Ascending aorta (tissue), 2 donors: Measurements from ENCODE around the gene GOT1. TPM values are rescaled to one million over a fixed set of nuclear protein-coding genes. Genes with fewer than 3 reads are reported as not detected.

ENCODE experiments used
- DNase-seq, 2 donors: peaks; one replicate each; pipeline ENCODE4 v3.0.0-alpha.2; 2019; ENCODE audit warnings: low spot score in 2 of 2
- H3K27ac ChIP-seq, 2 donors: fragments of 200-600 bp; sonication (generic); one replicate each; pipeline ENCODE4 v1.5.1; 2016 to 2017; ENCODE audit warnings: mild to moderate bottlenecking in 1 of 2
- H3K27me3 ChIP-seq: fragments of 200-600 bp; sonication (generic); one replicate; pipeline ENCODE4 v1.5.1; 2017
- H3K36me3 ChIP-seq, 2 donors: fragments of 200-600 bp; sonication (generic); one replicate each; pipeline ENCODE4 v1.5.1; 2016
- H3K4me1 ChIP-seq, 2 donors: fragments of 200-600 bp; sonication (generic); one replicate each; pipeline ENCODE4 v1.5.1; 2016 to 2017; ENCODE audit warnings: mild to moderate bottlenecking in 1 of 2
- H3K4me3 ChIP-seq, 2 donors: fragments of 200-600 bp; sonication (generic); one replicate each; pipeline ENCODE4 v1.5.1; 2016 to 2017; ENCODE audit warnings: mild to moderate bottlenecking in 1 of 2
- H3K9me3 ChIP-seq, 2 donors: fragments of 200-600 bp; sonication (generic); one replicate each; pipeline ENCODE4 v1.5.1; 2016
- intact Hi-C: fragments of 100-400 bp; cut with DNase I; formaldehyde crosslinking; loops from one replicate; pipeline ENCODE4 v1.15.1; 2023
- total RNA-seq: library from RNA; depleted of rRNA; stranded (reverse); fragments of >200 nt; gene quantifications from one replicate; pipeline ENCODE4 v1.1.0, GENCODE V29; 2016
- TF ChIP-seq, protein P1 (sequence below), 3 experiments: fragments of 200-600 bp in 2 of 3; fragments of 450-650 bp in 1 of 3; sonication (generic) in 2 of 3; IDR thresholded peaks; one replicate each; pipeline ENCODE4 v1.5.1; 2016 to 2019; ENCODE audit warnings: antibody characterized with exemption in 3 of 3, mild to moderate bottlenecking in 1 of 3, moderate library complexity in 1 of 3

GOT1 gene
- total RNA-seq, 1 donor from 2014 or later = 4.4 TPM

DNA sequence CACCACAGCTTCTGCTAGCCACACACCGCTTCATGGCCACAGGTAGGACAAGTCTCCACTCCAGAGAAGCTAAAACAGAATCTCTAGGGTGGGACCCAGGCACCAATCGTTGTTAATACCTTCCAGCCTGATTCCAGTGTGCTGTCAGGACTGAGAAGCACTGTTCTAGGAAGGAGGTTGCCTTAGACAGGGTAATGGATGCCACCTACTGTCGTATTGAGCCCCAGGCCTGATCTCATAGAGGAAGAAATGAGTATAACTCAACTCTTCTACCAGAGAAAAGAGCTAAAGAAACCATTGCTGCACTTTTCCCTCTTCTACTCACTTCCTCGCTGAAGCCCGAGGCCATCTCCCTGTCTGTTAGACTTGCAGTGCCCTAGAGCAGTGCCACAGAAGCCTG, 69.5 kb downstream of the GOT1 start:
- Histone ChIP-seq H3K4me3 (no peak overlapping the region), H3K4me1 (no peaks in the 10 kb centered on the region), H3K27ac (no peak overlapping the region), H3K36me3 (no peaks in the 10 kb centered on the region), H3K9me3 (no peaks in the 10 kb centered on the region), H3K27me3 (no peaks in the 10 kb centered on the region)
- intact Hi-C loops = no loop called here
- no peak for DNase-seq
- TF ChIP-seq, protein P1, sequence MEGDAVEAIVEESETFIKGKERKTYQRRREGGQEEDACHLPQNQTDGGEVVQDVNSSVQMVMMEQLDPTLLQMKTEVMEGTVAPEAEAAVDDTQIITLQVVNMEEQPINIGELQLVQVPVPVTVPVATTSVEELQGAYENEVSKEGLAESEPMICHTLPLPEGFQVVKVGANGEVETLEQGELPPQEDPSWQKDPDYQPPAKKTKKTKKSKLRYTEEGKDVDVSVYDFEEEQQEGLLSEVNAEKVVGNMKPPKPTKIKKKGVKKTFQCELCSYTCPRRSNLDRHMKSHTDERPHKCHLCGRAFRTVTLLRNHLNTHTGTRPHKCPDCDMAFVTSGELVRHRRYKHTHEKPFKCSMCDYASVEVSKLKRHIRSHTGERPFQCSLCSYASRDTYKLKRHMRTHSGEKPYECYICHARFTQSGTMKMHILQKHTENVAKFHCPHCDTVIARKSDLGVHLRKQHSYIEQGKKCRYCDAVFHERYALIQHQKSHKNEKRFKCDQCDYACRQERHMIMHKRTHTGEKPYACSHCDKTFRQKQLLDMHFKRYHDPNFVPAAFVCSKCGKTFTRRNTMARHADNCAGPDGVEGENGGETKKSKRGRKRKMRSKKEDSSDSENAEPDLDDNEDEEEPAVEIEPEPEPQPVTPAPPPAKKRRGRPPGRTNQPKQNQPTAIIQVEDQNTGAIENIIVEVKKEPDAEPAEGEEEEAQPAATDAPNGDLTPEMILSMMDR (IDR thresholded peaks at IDR 0.05) = no peak

DNA sequence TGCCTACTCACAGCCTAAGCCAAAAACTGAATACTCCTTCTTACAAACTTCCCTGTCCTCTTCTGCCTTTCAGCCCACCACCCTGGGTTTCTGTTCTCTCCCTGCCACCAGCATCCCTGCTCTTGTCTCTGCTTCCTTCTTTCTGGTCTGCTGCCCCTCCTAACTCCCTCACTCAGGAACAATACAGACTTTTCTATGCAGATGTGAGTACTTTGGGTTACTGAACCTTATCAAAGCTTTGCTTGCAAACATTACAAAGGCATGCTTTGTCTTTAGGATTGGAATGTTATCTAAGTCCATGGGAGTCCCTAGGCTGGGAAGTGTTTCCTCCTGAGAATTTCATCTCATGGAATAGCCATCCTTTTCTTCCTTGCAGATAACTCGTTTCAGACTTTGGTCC, 72.3 kb downstream of the GOT1 start:
- Histone ChIP-seq H3K9me3 (no peaks in the 10 kb centered on the region), H3K27ac (no peak overlapping the region), H3K4me3 (no peak overlapping the region), H3K4me1 (no peaks in the 10 kb centered on the region), H3K36me3 (no peaks in the 10 kb centered on the region), H3K27me3 (no peaks in the 10 kb centered on the region)
- intact Hi-C loops = no loop called here
- no peak for DNase-seq
- TF ChIP-seq, protein P1 (IDR thresholded peaks at IDR 0.05) = no peak

DNA sequence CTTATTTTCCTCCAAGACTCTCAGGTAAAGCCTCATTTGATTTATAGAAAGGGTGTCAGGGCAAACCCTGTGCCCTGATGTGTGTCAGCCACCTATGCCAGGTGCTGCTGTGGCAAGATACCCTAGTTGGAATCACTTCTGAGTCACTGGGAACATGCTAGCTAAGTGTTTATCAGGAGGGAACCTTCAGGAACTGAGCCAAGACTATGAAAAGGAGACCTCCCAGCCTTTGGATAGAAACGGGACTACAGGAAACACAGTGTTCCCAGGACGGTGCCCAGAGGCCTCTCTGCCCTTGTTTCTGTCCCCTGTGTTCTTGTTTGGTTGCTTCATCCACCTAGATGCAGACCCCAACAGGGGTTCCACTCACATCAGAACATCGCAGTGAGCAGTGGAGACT, 72.7 kb downstream of the GOT1 start:
- no peaks in the 10 kb centered on the region for H3K36me3 ChIP-seq
- H3K9me3 ChIP-seq = no peaks in the 10 kb centered on the region
- no peak for DNase-seq
- H3K4me1 ChIP-seq = no peaks in the 10 kb centered on the region
- no peak overlapping the region for H3K27ac ChIP-seq
- no peak overlapping the region for H3K4me3 ChIP-seq
- TF ChIP-seq, protein P1 (IDR thresholded peaks at IDR 0.05) = no peak
- intact Hi-C loops = no loop called here
- no peaks in the 10 kb centered on the region for H3K27me3 ChIP-seq

DNA sequence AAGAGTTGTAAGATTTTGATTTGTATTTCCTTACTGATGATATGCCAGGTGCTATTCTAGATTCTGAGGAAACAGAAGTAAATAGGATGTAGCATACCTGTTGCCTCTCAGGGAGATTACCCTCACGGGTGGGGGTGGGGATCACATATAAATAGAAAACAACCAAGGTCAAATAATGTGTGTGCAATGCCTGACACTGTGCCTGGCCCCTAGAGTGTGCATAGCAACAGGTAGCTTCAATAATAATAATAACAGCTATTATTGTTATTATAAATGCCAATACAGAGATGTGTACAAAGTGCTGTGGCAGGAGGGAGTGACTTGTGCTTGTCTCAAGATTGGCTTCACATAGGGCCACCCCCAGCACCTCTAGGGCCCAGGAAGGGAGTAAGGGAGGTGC, 77.2 kb downstream of the GOT1 start:
- DNase-seq = no peak

DNA sequence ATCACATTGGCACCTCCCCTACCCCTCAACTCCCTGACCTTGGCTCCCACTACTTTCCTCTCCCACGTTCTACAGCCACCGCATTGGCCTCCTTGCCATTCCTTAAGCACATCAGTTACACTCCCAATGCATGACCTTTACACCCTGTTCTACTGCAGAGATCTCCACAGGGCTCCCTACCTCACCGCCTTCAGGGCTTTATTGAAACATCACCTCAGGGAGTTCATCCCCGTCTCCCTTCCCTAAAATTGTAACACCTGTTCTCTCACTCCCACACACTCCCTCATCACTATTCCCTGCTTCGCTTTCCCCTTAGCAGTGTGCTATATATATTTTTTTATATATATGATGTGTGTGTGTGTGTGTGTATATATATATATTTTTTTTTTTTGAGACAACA, 82.8 kb downstream of the GOT1 start:
- H3K36me3 ChIP-seq = no peaks in the 10 kb centered on the region
- TF ChIP-seq, protein P1 (IDR thresholded peaks at IDR 0.05) = no peak
- intact Hi-C loops = no loop called here
- no peaks in the 10 kb centered on the region for H3K27me3 ChIP-seq
- H3K9me3 ChIP-seq = no peaks in the 10 kb centered on the region
- no peak overlapping the region for H3K27ac ChIP-seq
- H3K4me3 ChIP-seq = no peak overlapping the region
- no peak for DNase-seq
- peaks cover 0 to 2% of the 10 kb centered on the region in 2 donors for H3K4me1 ChIP-seq

More for the DNA sequence above, 77.2 kb downstream of the GOT1 start:
- H3K27ac ChIP-seq = no peak overlapping the region
- no peaks in the 10 kb centered on the region for H3K4me1 ChIP-seq
- H3K27me3 ChIP-seq = no peaks in the 10 kb centered on the region
- intact Hi-C loops = no loop called here
- no peaks in the 10 kb centered on the region for H3K36me3 ChIP-seq
- TF ChIP-seq, protein P1 (IDR thresholded peaks at IDR 0.05) = no peak
- no peaks in the 10 kb centered on the region for H3K9me3 ChIP-seq
- no peak overlapping the region for H3K4me3 ChIP-seq

Other genes with a start within 250 kb of the GOT1 start
- gene HPSE2, start 194.8 kb downstream of the GOT1 start, total RNA-seq = not detected
- gene CNNM1, start 101.3 kb downstream of the GOT1 start, total RNA-seq = not detected
- not detected for gene NKX2-3, start 102.3 kb upstream of the GOT1 start, total RNA-seq
- 25.2 TPM for gene SLC25A28, start 189.8 kb upstream of the GOT1 start, total RNA-seq
- 9.9 TPM for gene ENTPD7, start 228.9 kb upstream of the GOT1 start, total RNA-seq